OCI-LY3 (cell line): ENCODE measurements around the gene KRT5.
"Not testable (repeated sequence)": the region's sequence is repeated elsewhere in the genome, so short reads cannot be mapped to it uniquely, and the experiment has no call there.

Source experiments
- EZH2phosphoT487 ChIP-seq: fragments of 200-600 bp; shearing (Covaris generic); IDR thresholded peaks from 2 replicates; pipeline ENCODE4 v1.6.1; 2018; ENCODE audit warnings: antibody characterized with exemption, mixed run types, low read depth
- TF ChIP-seq, protein P1 (sequence below): fragments of 200-600, 300-600 bp; sonication (generic); IDR thresholded peaks from 2 replicates; pipeline ENCODE4 v1.5.1; 2014; ENCODE audit warnings: antibody characterized with exemption, low read length, low read depth

GRCh38 chr12:52500574-52500973, 19.6 kb downstream of the KRT5 start:
- TF ChIP-seq, protein P1, sequence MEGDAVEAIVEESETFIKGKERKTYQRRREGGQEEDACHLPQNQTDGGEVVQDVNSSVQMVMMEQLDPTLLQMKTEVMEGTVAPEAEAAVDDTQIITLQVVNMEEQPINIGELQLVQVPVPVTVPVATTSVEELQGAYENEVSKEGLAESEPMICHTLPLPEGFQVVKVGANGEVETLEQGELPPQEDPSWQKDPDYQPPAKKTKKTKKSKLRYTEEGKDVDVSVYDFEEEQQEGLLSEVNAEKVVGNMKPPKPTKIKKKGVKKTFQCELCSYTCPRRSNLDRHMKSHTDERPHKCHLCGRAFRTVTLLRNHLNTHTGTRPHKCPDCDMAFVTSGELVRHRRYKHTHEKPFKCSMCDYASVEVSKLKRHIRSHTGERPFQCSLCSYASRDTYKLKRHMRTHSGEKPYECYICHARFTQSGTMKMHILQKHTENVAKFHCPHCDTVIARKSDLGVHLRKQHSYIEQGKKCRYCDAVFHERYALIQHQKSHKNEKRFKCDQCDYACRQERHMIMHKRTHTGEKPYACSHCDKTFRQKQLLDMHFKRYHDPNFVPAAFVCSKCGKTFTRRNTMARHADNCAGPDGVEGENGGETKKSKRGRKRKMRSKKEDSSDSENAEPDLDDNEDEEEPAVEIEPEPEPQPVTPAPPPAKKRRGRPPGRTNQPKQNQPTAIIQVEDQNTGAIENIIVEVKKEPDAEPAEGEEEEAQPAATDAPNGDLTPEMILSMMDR = not testable (repeated sequence)
- not testable (repeated sequence) for TF ChIP-seq EZH2phosphoT487
